Stomach (tissue), 9 donors: ENCODE data around the gene C19orf33. TPM values are rescaled to one million over a fixed set of nuclear protein-coding genes. Genes with fewer than 3 reads are reported as not detected.

Source experiments
- DNase-seq, 2 donors: peaks; one replicate each; pipeline versions ENCODE4 v3.0.0 to v3.0.0-alpha.2; 2013 to 2019
- H3K27ac ChIP-seq, 5 donors: fragments of 200-600 bp in 4 of 5; sonication (generic) in 4 of 5; one replicate each; pipeline ENCODE4 v1.5.1; 2013 to 2019; ENCODE audit warnings: mild to moderate bottlenecking in 1 of 5, moderate library complexity in 1 of 5
- H3K27me3 ChIP-seq, 3 donors: fragments of 200-600 bp; sonication (generic); one replicate each; pipeline ENCODE4 v1.5.1; 2017 to 2019; ENCODE audit warnings: mixed run types in 1 of 3
- H3K36me3 ChIP-seq, 4 donors: fragments of 200-600 bp; sonication (generic); 1 replicate in 3 of 4; 2 replicates in 1 of 4; pipeline ENCODE4 v1.5.1; 2016 to 2019
- H3K4me1 ChIP-seq, 4 donors: fragments of 200-600 bp; sonication (generic); one replicate each; pipeline ENCODE4 v1.5.1; 2016 to 2019
- H3K4me3 ChIP-seq, 4 donors: fragments of 200-600 bp; sonication (generic) in 3 of 4; one replicate each; pipeline ENCODE4 v1.5.1; 2016 to 2019; ENCODE audit warnings: mild to moderate bottlenecking in 1 of 4
- H3K9me3 ChIP-seq, 4 donors: fragments of 200-600 bp; sonication (generic); one replicate each; pipeline ENCODE4 v1.5.1; 2016 to 2019
- CTCF ChIP-seq, 7 experiments: fragments of 450-650 bp in 4 of 7; fragments of 200-600 bp in 3 of 7; sonication (generic) in 3 of 7; IDR thresholded peaks; one replicate each; pipeline ENCODE4 v1.5.1; 2016 to 2019; ENCODE audit warnings: antibody characterized with exemption in 7 of 7, control low read depth in 2 of 7, mild to moderate bottlenecking in 1 of 7
- EP300 ChIP-seq: sonication (generic); formaldehyde crosslinking; IDR thresholded peaks from one replicate; pipeline ENCODE4 v1.6.1; 2017; ENCODE audit warnings: antibody characterized with exemption
- POLR2A ChIP-seq, 4 donors: fragments of 450-650 bp; IDR thresholded peaks; one replicate each; pipeline ENCODE4 v1.6.1; 2016; ENCODE audit warnings: antibody characterized with exemption in 4 of 4, control low read depth in 2 of 4, mild to moderate bottlenecking in 1 of 4, moderate library complexity in 1 of 4
- POLR2AphosphoS5 ChIP-seq, 3 donors: sonication (generic); formaldehyde crosslinking; IDR thresholded peaks; one replicate each; pipeline ENCODE4 v1.6.1; 2016; ENCODE audit warnings: antibody characterized with exemption in 3 of 3
- WGBS, 5 donors: extraction: QIAGEN DNeasy Blood & Tissue Kit in 3 of 5; methylation state at CpG; one replicate each; pipeline versions ENCODE4 v1.1.5 to v1.1.7; 2013 to 2018; 5-methylcytosine and 5-hydroxymethylcytosine counted together
- intact Hi-C: fragments of 100-400 bp; cut with DNase I; formaldehyde crosslinking; loops from one replicate; pipeline ENCODE4 v1.15.1; 2023; ENCODE audit warnings: low total_unique reads
- polyA plus RNA-seq, 3 donors: library from polyadenylated mRNA; stranded (reverse); fragments of 200-250 nt; gene quantifications; one replicate each; pipeline ENCODE4 v1.2.3, GENCODE V29; 2013
- total RNA-seq, 5 donors: library from RNA; depleted of rRNA; stranded (reverse); fragments of >200 nt; gene quantifications; one replicate each; pipeline versions ENCODE4 v1.1.0 to v1.2.3, GENCODE V29; 2014 to 2016
- donor health status: healthy with polysubstance abuse.
- donor health status: Bipolar disorder and iron deficiency.
- donor health status: healthy.

C19orf33 gene
- total and polyA plus RNA-seq, 8 donors, result 33.5 to 1,069 (median 286) TPM

GRCh38 chr19:38287604-38288003 lies 16.4 kb upstream of the C19orf33 start:
- no peaks in the 10 kb centered on the region for H3K9me3 ChIP-seq
- intact Hi-C loops, result no loop called here
- DNase-seq, result no peak
- H3K4me1 ChIP-seq, result peaks cover 15 to 58% (median 51%) of the 10 kb centered on the region in 4 donors
- 67 to 82% (median 71%) methylated on average over 6 to 9 of the region's 9 CpGs for WGBS, 5 donors
- H3K27me3 ChIP-seq, result no peaks in the 10 kb centered on the region
- TF ChIP-seq POLR2A (IDR thresholded peaks at IDR 0.05) (no peak), CTCF (IDR thresholded peaks at IDR 0.05) (no peak), EP300 (no peak), POLR2AphosphoS5 (IDR thresholded peaks at IDR 0.05) (no peak)
- H3K27ac ChIP-seq, result no peak overlapping the region
- no peak overlapping the region for H3K4me3 ChIP-seq
- peaks cover 17 to 76% (median 41%) of the 10 kb centered on the region in 4 donors for H3K36me3 ChIP-seq

GRCh38 chr19:38288123-38288855 lies 15.8 kb upstream of the C19orf33 start:
- peaks cover 20 to 83% (median 44%) of the 10 kb centered on the region in 4 donors for H3K36me3 ChIP-seq
- no peak overlapping the region for H3K4me3 ChIP-seq
- intact Hi-C loops, result no loop called here
- WGBS, 5 donors, result 82 to 88% (median 84%) methylated on average over 9 to 16 of the region's 16 CpGs
- DNase-seq, result no peak
- peak overlapping the region in 1 of 5 donors; percentile 17 for H3K27ac ChIP-seq
- TF ChIP-seq POLR2A (IDR thresholded peaks at IDR 0.05) (no peak), CTCF (IDR thresholded peaks at IDR 0.05) (no peak)
- H3K4me1 ChIP-seq, result peaks cover 15 to 58% (median 46%) of the 10 kb centered on the region in 4 donors
- H3K9me3 ChIP-seq, result no peaks in the 10 kb centered on the region
- H3K27me3 ChIP-seq, result no peaks in the 10 kb centered on the region

GRCh38 chr19:38289955-38290354 lies 14.1 kb upstream of the C19orf33 start:
- 92 to 95% (median 94%) methylated on average over 15 of the region's 15 CpGs for WGBS, 5 donors
- Histone ChIP-seq H3K27ac (peak overlapping the region; percentile 47 to 84 (median 67)), H3K4me3 (no peak overlapping the region)

GRCh38 chr19:38290631-38291147 lies 13.4 kb upstream of the C19orf33 start:
- Histone ChIP-seq H3K4me3 (no peak overlapping the region), H3K27ac (peak overlapping the region; percentile 47 to 84 (median 67))
- WGBS, 5 donors, result 21 to 64% (median 28%) methylated on average over 11 to 13 of the region's 13 CpGs

More at GRCh38 chr19:38289955-38290354, 14.1 kb upstream of the C19orf33 start:
- Histone ChIP-seq H3K36me3 (peaks cover 19 to 81% (median 44%) of the 10 kb centered on the region in 4 donors), H3K27me3 (no peaks in the 10 kb centered on the region), H3K4me1 (peaks cover 15 to 48% (median 40%) of the 10 kb centered on the region in 4 donors), H3K9me3 (no peaks in the 10 kb centered on the region)
- no peak for DNase-seq
- TF ChIP-seq POLR2A (IDR thresholded peaks at IDR 0.05) (no peak), POLR2AphosphoS5 (IDR thresholded peaks at IDR 0.05) (no peak), CTCF (IDR thresholded peaks at IDR 0.05) (no peak), EP300 (no peak)
- intact Hi-C loops, result no loop called here

More at GRCh38 chr19:38290631-38291147, 13.4 kb upstream of the C19orf33 start:
- peak; percentile 54 to 95 for DNase-seq
- Histone ChIP-seq H3K36me3 (peaks cover 16 to 76% (median 42%) of the 10 kb centered on the region in 4 donors), H3K9me3 (no peaks in the 10 kb centered on the region), H3K27me3 (no peaks in the 10 kb centered on the region), H3K4me1 (peaks cover 15 to 42% (median 34%) of the 10 kb centered on the region in 4 donors)
- intact Hi-C loops, result no loop called here
- no peak for TF ChIP-seq CTCF (IDR thresholded peaks at IDR 0.05)
- peak in 2 of 3 donors; percentile 66 to 74 for TF ChIP-seq POLR2AphosphoS5 (IDR thresholded peaks at IDR 0.05)
- TF ChIP-seq POLR2A (IDR thresholded peaks at IDR 0.05), result no peak
